Activated CD8-positive, alpha-beta T cell treated with anti-CD3 and anti-CD28 coated beads for 36 hours (primary cell): Measurements from ENCODE around the gene TAF1D. TPM values are rescaled to one million over a fixed set of nuclear protein-coding genes. Genes with fewer than 3 reads are reported as not detected.

Source experiments
- ATAC-seq: fragments of 200-7000 bp; cut with Tn5 transposase; one replicate; pipeline ENCODE4 v1.10.0; 2021; ENCODE audit warnings: mild to moderate bottlenecking, moderate library complexity
- CTCF ChIA-PET: fragments of 350-600 bp; sonication (Branson Sonifier 250); formaldehyde crosslinking; loops from one replicate; lab custom pipeline; 2021; ENCODE audit warnings: antibody characterized with exemption; lab: Charles Lee
- POLR2A ChIA-PET: fragments of 350-600 bp; sonication (Branson Sonifier 250); formaldehyde crosslinking; loops from one replicate; lab custom pipeline; 2021; ENCODE audit warnings: antibody characterized with exemption; lab: Charles Lee
- DNase-seq: peaks from one replicate; pipeline ENCODE4 v3.0.0-alpha.2; 2020
- H3K27ac Mint-ChIP-seq: one replicate; pipeline ENCODE4 v1.8.0; 2021; ENCODE audit warnings: mild to moderate bottlenecking, mixed read lengths
- H3K27me3 Mint-ChIP-seq: one replicate; pipeline ENCODE4 v1.8.0; 2021; ENCODE audit warnings: mixed read lengths
- H3K36me3 Mint-ChIP-seq: one replicate; pipeline ENCODE4 v1.8.0; 2021; ENCODE audit warnings: low read depth, mixed read lengths
- H3K4me1 Mint-ChIP-seq: one replicate; pipeline ENCODE4 v1.8.0; 2021; ENCODE audit warnings: low read depth, mixed read lengths
- H3K4me3 Mint-ChIP-seq: one replicate; pipeline ENCODE4 v1.8.0; 2021; ENCODE audit warnings: mild to moderate bottlenecking, moderate library complexity, mixed read lengths
- H3K9me3 Mint-ChIP-seq: one replicate; pipeline ENCODE4 v1.8.0; 2021; ENCODE audit warnings: mixed read lengths
- intact Hi-C: fragments of 100-400 bp; cut with micrococcal nuclease; formaldehyde crosslinking; loops from one replicate; pipeline ENCODE4 v1.10.0; 2022
- total RNA-seq, 2 experiments: library from RNA; stranded (reverse); gene quantifications; one replicate each; pipeline ENCODE4 v1.2.3, GENCODE V29; 2021
- TF ChIP-seq, protein P1 (sequence below): fragments of 200-600 bp; IDR thresholded peaks from one replicate; pipeline ENCODE4 v1.8.0; 2022; ENCODE audit warnings: antibody characterized with exemption, mild to moderate bottlenecking

TAF1D gene
- total RNA-seq, 2 experiments from 2014 or later, result 334 to 344 TPM

DNA sequence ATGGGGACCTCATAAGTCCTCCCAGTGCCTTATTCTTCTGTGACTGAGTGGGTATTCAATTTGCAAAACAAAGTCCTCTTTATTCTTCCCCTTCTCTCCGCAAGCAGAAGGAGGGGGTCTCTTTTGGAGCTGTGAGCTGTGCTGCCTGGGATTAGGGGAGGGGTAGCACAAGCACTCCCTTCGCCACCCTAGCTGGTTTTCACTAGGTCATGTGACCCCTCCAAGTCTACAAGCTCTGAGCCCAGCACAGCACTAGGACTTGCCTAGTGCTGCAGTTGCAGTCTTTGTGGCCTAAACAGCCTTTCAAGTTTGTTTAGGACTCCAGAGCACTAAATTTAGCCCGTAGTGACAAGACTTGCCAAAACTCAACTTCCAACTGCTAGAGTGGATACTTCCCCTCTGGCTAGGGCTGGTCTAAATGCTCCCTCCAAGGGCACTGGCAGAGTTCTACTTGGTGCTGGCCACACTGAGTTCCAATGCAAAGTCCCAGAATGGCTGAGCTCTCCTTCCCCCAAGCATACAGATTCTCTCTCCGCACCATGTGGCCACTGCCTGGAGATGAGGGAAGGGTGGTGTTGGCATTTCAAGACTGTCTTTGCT, 25.4 kb downstream of the TAF1D start:
- TF ChIP-seq, protein P1, sequence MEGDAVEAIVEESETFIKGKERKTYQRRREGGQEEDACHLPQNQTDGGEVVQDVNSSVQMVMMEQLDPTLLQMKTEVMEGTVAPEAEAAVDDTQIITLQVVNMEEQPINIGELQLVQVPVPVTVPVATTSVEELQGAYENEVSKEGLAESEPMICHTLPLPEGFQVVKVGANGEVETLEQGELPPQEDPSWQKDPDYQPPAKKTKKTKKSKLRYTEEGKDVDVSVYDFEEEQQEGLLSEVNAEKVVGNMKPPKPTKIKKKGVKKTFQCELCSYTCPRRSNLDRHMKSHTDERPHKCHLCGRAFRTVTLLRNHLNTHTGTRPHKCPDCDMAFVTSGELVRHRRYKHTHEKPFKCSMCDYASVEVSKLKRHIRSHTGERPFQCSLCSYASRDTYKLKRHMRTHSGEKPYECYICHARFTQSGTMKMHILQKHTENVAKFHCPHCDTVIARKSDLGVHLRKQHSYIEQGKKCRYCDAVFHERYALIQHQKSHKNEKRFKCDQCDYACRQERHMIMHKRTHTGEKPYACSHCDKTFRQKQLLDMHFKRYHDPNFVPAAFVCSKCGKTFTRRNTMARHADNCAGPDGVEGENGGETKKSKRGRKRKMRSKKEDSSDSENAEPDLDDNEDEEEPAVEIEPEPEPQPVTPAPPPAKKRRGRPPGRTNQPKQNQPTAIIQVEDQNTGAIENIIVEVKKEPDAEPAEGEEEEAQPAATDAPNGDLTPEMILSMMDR, result no peak
- no peak for ATAC-seq
- intact Hi-C loops, result no loop called here
- CTCF ChIA-PET, result no interaction called here
- Mint-ChIP-seq H3K4me3 (no peak overlapping the region), H3K27ac (no peak overlapping the region), H3K27me3 (no peaks in the 10 kb centered on the region), H3K4me1 (peaks cover 16% of the 10 kb centered on the region), H3K9me3 (peaks cover 4% of the 10 kb centered on the region), H3K36me3 (peaks cover 65% of the 10 kb centered on the region)
- DNase-seq, result no peak
- POLR2A ChIA-PET, result interaction anchor here (0.7 to 9.3 kb wide), 5 partner anchors 9 to 22 kb away, joined by 3 to 51 read pairs (median 3); no protein-coding TSS in a partner anchor

DNA sequence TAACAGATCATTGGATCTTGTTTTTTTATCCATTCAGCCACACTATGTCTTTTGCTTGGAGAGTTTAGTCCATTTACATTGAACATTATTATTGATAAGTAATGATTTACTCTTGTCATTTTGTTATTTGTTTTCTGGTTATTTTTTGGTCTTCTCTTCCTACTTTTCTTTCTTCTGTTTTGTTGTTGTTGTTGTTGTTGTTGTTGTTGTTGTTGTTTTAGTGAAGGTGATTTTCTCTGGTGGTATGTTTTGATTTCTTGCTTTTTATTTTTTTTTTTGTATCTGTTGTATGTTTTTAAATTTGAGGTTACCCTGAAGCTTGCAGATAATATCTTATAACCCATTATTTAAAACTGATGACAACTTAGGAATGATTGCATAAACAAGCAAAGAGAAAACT, 28.6 kb downstream of the TAF1D start:
- POLR2A ChIA-PET, result interaction anchor here (9.3 kb wide), 1 partner anchor 19 kb away, joined by 51 read pairs; no protein-coding TSS in a partner anchor
- CTCF ChIA-PET, result no interaction called here
- intact Hi-C loops, result no loop called here
- Mint-ChIP-seq H3K27me3 (no peaks in the 10 kb centered on the region), H3K4me3 (no peak overlapping the region), H3K9me3 (peaks cover 29% of the 10 kb centered on the region), H3K4me1 (peaks cover 7% of the 10 kb centered on the region), H3K36me3 (peaks cover 90% of the 10 kb centered on the region), H3K27ac (no peak overlapping the region)
- ATAC-seq (no peak), DNase-seq (no peak)
- TF ChIP-seq, protein P1, result no peak

DNA sequence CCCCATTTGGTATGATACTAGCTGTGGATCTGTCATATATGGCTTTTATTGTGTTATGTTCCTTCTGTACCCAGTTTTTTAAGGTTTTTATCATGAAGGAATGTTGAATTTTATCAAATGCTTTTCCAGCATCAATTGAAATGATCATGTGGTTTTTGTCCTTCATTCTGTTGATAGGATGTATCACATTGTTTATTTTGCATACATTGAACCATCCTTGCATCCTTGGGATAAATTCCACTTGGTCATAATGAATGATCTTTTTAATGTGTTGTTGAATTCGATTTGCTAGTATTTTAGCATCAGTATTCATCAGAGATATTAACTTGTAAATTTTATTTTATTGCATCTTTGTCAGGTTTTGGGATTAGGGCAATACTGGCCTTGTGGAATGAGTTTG, 31.1 kb downstream of the TAF1D start:
- POLR2A ChIA-PET, result interaction anchor here (1.0 kb wide), 1 partner anchor 109 kb away, joined by 3 read pairs; no protein-coding TSS in a partner anchor
- no peak for DNase-seq
- H3K4me3 Mint-ChIP-seq, result no peak overlapping the region
- no peaks in the 10 kb centered on the region for H3K4me1 Mint-ChIP-seq
- no peaks in the 10 kb centered on the region for H3K27me3 Mint-ChIP-seq
- H3K36me3 Mint-ChIP-seq, result peaks cover 90% of the 10 kb centered on the region
- H3K27ac Mint-ChIP-seq, result no peak overlapping the region
- intact Hi-C loops, result no loop called here
- H3K9me3 Mint-ChIP-seq, result peaks cover 29% of the 10 kb centered on the region
- TF ChIP-seq, protein P1, result no peak
- no peak for ATAC-seq
- CTCF ChIA-PET, result no interaction called here

DNA sequence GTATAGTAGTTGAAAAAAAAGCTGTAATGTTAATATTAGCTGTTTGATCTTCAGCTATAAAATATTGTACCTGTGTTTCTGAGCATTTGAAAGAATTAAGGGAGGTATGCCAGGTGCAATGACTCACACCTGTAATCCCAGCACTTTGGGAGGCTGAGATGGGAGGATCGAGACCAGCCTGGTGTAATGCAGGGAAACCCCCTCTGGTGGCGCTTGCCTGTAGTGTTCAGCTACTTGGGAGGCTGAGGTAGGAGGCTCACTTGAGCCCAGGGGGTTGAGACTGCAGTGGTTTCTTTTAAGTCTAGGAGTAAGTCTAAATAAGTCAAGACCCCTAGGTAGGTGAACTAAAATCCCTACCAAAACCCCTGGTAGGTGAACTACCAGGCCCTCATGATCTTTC, 37.1 kb downstream of the TAF1D start:
- H3K36me3 Mint-ChIP-seq, result peaks cover 69% of the 10 kb centered on the region
- TF ChIP-seq, protein P1, result no peak
- no peaks in the 10 kb centered on the region for H3K4me1 Mint-ChIP-seq
- no peak overlapping the region for H3K4me3 Mint-ChIP-seq
- ATAC-seq (no peak), DNase-seq (peak; percentile 20)
- H3K27ac Mint-ChIP-seq, result no peak overlapping the region
- H3K9me3 Mint-ChIP-seq, result peaks cover 10% of the 10 kb centered on the region
- intact Hi-C loops, result no loop called here
- H3K27me3 Mint-ChIP-seq, result no peaks in the 10 kb centered on the region
- CTCF ChIA-PET, result interaction anchor here (0.7 to 1.2 kb wide), 3 partner anchors 12 to 37 kb away, joined by 3 read pairs; no protein-coding TSS in a partner anchor
- POLR2A ChIA-PET, result no interaction called here

DNA sequence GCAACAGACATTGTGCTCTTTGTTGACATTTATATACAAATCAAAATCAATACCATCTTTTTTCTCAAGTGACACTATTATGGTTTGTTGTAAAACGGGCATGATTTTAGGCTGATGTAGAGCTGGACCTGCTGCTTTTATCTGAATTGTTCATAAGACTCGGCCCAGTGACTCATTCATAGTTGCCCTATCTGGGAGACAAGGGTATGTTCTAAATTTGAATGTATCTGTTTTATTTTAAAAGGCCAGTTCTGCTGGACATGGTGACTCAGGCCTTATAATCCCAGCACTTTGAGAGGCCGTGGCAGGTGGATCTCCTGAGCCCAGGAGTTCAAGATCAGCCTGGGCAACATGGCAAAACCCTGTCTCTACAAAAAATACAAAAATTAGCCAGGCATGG, 40.5 kb downstream of the TAF1D start:
- peaks cover 74% of the 10 kb centered on the region for H3K36me3 Mint-ChIP-seq
- ChIA-PET POLR2A (interaction anchor here (0.9 kb wide), 1 partner anchor 83 kb away, joined by 3 read pairs; the partner anchor contains the start of gene MED17), CTCF (no interaction called here)
- TF ChIP-seq, protein P1, result no peak
- no peak overlapping the region for H3K4me3 Mint-ChIP-seq
- H3K4me1 Mint-ChIP-seq, result no peaks in the 10 kb centered on the region
- H3K27me3 Mint-ChIP-seq, result no peaks in the 10 kb centered on the region
- ATAC-seq, result no peak
- intact Hi-C loops, result no loop called here
- no peak overlapping the region for H3K27ac Mint-ChIP-seq
- no peak for DNase-seq
- H3K9me3 Mint-ChIP-seq, result no peaks in the 10 kb centered on the region
